Mucosa of descending colon (tissue), 3 donors: ENCODE results near the gene SLC35F6. TPM values are rescaled to one million over a fixed set of nuclear protein-coding genes. Genes with fewer than 3 reads are reported as not detected.
A peak's percentile ranks its signal among the peaks of the same experiment; 100 is the strongest.

ENCODE experiments used
- ATAC-seq: fragments of 200-7000 bp; cut with Tn5 transposase; one replicate; pipeline ENCODE4 v1.9.1; 2020; ENCODE audit warnings: mild to moderate bottlenecking, moderate library complexity
- DNase-seq, 3 donors: peaks; one replicate each; pipeline ENCODE4 v3.0.0-alpha.2; 2020
- H3K36me3 ChIP-seq: fragments of 200-600 bp; one replicate; pipeline ENCODE4 v1.8.0; 2021; ENCODE audit warnings: low read depth, mild to moderate bottlenecking
- H3K4me1 ChIP-seq: fragments of 200-600 bp; one replicate; pipeline ENCODE4 v1.8.0; 2021; ENCODE audit warnings: low read depth, mild to moderate bottlenecking
- H3K4me3 ChIP-seq: fragments of 200-600 bp; one replicate; pipeline ENCODE4 v1.8.0; 2021; ENCODE audit warnings: mild to moderate bottlenecking
- H3K9me3 ChIP-seq: fragments of 200-600 bp; one replicate; pipeline ENCODE4 v1.8.0; 2021; ENCODE audit warnings: mild to moderate bottlenecking
- intact Hi-C, 2 donors: fragments of 100-400 bp; cut with DNase I in 1 of 2; cut with micrococcal nuclease in 1 of 2; formaldehyde crosslinking; loops; one replicate each; pipeline versions ENCODE4 v1.11.0 to v1.11.1; 2022; cut with DNase I, micrococcal nuclease
- total RNA-seq, 3 donors: library from RNA; stranded (reverse); fragmentation: NEBNext Ultra II Directional in 2 of 3; extraction: Animal tissue kit (Norgen Biotek cat#: 25700) in 2 of 3; gene quantifications; one replicate each; pipeline versions ENCODE4 v1.2.1 to v1.2.4, GENCODE V29; 2021 to 2023
- TF ChIP-seq, protein P1 (sequence below): fragments of 200-600 bp; IDR thresholded peaks from one replicate; pipeline ENCODE4 v1.8.0; 2022; ENCODE audit warnings: antibody characterized with exemption, mild to moderate bottlenecking
- donor health status: DM: no; HTN: no; CAD: no; lungs with moderate emphysema.
- donor health status: DM: no; HTN: no; CAD: no.
- donor health status: DM: no; HTN: yes; CAD: no.

SLC35F6 gene
- total RNA-seq, 3 donors from 2014 or later = 27.4 to 33.4 (median 33.3) TPM

DNA sequence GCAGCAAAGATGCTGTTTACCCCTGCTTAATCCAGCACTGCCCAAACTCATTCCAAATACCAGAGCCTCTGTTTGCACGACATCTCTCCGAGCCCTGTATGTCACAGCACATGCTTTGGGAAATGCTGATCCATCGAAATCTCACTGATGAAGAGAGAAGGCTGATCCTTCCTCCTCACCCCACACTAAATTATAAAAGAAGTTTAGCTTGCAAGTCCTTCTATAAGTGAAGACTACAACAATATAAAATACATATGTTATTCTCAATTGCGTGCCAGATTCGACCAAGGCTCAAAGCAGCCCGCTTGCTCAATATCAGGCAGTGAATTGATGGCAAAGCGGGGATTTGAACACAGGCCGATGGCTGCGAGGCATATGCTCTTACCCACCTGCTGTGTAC is 30.7 kb upstream of the SLC35F6 start:
- ATAC-seq = no peak

DNA sequence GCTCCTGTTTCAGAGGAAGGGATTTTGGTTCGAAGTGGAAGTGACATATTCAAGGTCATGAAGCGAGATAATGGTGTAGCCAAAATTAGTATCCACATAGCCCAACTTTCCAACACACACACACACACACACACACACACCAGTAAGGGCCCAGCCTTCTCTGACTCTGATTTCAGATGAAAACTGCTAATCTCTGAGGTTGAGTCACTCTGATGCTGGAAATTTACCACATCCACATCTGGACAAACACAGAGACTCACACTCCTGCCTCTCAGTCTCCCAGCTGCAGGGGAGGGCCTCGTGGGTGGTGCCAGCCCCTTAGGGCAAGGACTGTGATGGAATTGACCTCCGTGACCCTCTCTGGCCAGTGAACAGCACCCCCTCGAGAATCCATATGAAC is 29.0 kb upstream of the SLC35F6 start:
- TF ChIP-seq, protein P1, sequence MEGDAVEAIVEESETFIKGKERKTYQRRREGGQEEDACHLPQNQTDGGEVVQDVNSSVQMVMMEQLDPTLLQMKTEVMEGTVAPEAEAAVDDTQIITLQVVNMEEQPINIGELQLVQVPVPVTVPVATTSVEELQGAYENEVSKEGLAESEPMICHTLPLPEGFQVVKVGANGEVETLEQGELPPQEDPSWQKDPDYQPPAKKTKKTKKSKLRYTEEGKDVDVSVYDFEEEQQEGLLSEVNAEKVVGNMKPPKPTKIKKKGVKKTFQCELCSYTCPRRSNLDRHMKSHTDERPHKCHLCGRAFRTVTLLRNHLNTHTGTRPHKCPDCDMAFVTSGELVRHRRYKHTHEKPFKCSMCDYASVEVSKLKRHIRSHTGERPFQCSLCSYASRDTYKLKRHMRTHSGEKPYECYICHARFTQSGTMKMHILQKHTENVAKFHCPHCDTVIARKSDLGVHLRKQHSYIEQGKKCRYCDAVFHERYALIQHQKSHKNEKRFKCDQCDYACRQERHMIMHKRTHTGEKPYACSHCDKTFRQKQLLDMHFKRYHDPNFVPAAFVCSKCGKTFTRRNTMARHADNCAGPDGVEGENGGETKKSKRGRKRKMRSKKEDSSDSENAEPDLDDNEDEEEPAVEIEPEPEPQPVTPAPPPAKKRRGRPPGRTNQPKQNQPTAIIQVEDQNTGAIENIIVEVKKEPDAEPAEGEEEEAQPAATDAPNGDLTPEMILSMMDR = no peak
- Histone ChIP-seq H3K9me3 (no peaks in the 10 kb centered on the region), H3K4me1 (no peaks in the 10 kb centered on the region), H3K36me3 (no peaks in the 10 kb centered on the region), H3K4me3 (no peak overlapping the region)
- intact Hi-C loops = no loop called here
- DNase-seq (no peak), ATAC-seq (peak; percentile 38)

More for the DNA sequence above, 30.7 kb upstream of the SLC35F6 start:
- Histone ChIP-seq H3K4me3 (no peak overlapping the region), H3K4me1 (no peaks in the 10 kb centered on the region), H3K9me3 (no peaks in the 10 kb centered on the region), H3K36me3 (no peaks in the 10 kb centered on the region)
- intact Hi-C loops = no loop called here
- TF ChIP-seq, protein P1 = no peak
- no peak for DNase-seq

DNA sequence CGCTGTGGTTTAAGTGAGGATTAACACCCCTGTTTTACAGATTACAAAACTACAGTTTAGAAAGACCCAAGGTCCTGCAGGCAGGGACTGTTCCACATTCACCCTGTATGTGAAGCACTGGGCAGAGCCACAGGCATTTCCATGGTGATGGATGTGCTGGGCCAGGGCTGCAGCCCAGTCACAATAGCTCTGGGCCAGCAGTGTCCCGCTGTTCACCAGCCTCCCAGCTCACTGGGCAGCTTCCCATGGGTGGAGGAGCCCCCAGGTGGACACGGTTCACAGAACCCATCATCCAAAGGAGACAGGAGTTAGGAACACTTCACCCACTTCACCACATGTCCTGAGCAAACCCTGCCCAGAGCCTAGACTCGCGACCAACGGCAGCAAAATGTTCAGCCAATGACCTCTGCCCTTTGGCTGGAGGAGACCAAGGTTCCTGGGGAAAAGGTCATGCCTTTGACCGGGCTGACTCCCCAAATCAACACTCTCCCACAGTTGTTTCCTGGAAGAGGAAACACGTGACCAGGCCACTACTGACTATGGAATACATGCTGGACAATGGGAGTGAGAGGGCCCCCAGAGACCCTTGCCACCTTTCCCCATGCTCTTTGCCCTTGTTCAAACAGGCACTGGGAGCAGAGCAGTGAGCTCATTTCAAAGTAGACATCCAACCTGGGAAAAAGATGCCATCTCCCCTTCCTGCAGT is 28.0 kb upstream of the SLC35F6 start:
- H3K9me3 ChIP-seq = no peaks in the 10 kb centered on the region
- intact Hi-C loops = no loop called here
- TF ChIP-seq, protein P1 = no peak
- no peaks in the 10 kb centered on the region for H3K36me3 ChIP-seq
- DNase-seq (no peak), ATAC-seq (no peak)
- no peaks in the 10 kb centered on the region for H3K4me1 ChIP-seq
- no peak overlapping the region for H3K4me3 ChIP-seq

DNA sequence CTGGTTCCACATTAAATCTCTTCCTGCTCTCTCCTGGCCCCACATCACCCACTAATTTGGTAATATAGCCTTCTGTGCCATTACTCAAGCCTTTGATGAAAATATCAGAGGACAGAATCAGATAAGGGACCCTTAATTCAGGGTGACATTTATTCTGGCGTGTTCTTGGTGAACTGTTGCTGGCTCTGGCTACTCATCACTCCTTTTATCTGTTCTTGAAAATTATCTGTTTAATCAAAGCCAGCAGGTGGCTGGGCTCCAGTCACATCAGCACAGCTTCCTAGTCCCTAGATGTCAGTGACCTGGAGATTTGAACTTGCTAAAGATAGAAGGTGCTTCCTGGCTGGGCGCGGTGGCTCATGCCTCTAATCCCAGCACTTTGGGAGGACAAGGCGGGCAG is 26.9 kb upstream of the SLC35F6 start:
- H3K36me3 ChIP-seq = no peaks in the 10 kb centered on the region
- TF ChIP-seq, protein P1 = no peak
- H3K9me3 ChIP-seq = no peaks in the 10 kb centered on the region
- DNase-seq (no peak), ATAC-seq (no peak)
- H3K4me1 ChIP-seq = no peaks in the 10 kb centered on the region
- intact Hi-C loops = no loop called here
- no peak overlapping the region for H3K4me3 ChIP-seq

DNA sequence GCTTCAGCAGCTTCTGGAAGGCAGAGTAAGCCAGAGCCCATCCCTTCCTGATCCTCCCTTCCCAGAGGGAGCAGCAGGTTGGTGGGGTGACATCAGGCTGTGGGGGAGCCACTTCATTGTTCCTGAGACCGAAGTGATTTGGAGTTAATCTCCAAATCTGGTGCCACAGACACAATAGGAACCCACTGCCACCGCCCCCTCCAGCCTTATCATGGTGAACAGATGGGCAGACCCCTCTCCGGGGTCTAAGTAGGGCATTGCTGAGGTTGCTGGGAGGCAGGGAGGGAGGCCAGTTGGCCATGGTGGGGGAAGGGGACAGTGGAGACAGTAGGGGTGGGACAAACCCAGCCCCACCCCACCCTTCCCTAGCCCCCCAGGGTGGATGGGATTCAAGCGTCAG is 25.6 kb upstream of the SLC35F6 start:
- ATAC-seq = no peak
- intact Hi-C loops = no loop called here
- Histone ChIP-seq H3K9me3 (no peaks in the 10 kb centered on the region), H3K4me3 (no peak overlapping the region), H3K4me1 (no peaks in the 10 kb centered on the region), H3K36me3 (no peaks in the 10 kb centered on the region)
- DNase-seq = no peak
- TF ChIP-seq, protein P1 = no peak

DNA sequence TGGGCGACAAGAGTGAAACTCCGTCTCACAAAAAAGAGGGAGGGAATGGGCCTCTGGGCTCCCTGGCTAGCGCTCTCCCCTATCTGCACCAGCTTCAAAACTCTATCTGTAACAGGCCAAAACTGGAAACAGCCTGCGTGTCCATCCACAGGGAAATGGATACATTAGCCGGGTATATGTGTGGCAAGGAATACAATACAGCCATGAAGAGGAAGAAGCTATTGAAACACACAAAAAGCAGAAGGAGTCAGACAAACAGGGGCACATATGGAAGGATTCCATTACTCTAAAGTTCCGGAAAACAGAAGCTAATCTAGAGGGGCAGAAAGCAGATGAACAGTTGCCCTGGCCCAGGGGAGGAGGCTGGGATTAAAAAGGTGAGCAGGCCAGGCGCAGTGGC is 24.6 kb upstream of the SLC35F6 start:
- ATAC-seq = no peak
- intact Hi-C loops = no loop called here

More for the DNA sequence above, 24.6 kb upstream of the SLC35F6 start:
- Histone ChIP-seq H3K4me1 (no peaks in the 10 kb centered on the region), H3K36me3 (no peaks in the 10 kb centered on the region), H3K4me3 (no peak overlapping the region), H3K9me3 (no peaks in the 10 kb centered on the region)
- no peak for DNase-seq
- TF ChIP-seq, protein P1 = no peak
